ENCODE data around the gene HMOX2. TPM values are rescaled to one million over a fixed set of nuclear protein-coding genes. Genes with fewer than 3 reads are reported as not detected.

Gene HMOX2
- total RNA-seq, 1 experiment from 2014 or later, result 42.6 TPM

GRCh38 chr16:4488499-4488967 is 12.3 kb downstream of the HMOX2 start:
- H3K4me3 Mint-ChIP-seq, result no peak overlapping the region
- ChIA-PET CTCF (interaction anchor here (0.6 to 1.7 kb wide), 4 partner anchors 63 to 1002 kb away, joined by 3 to 5 read pairs (median 4); no protein-coding TSS in a partner anchor), POLR2A (interaction anchor here (0.6 kb wide), 1 partner anchor 499 kb away, joined by 3 read pairs; no protein-coding TSS in a partner anchor)
- H3K4me1 Mint-ChIP-seq, result no peaks in the 10 kb centered on the region
- H3K9me3 Mint-ChIP-seq, result no peaks in the 10 kb centered on the region
- no peaks in the 10 kb centered on the region for H3K36me3 Mint-ChIP-seq
- no peak for DNase-seq (ENCODE audit: low spot score)
- ATAC-seq, result no peak
- H3K27ac Mint-ChIP-seq, result no peak overlapping the region
- TF ChIP-seq ZNF425 (CRISPR knock-in tag; conservative IDR thresholded peaks at IDR 0.05) (no peak), ZNF232 (CRISPR knock-in tag; IDR thresholded peaks at IDR 0.05) (no peak)
- no peaks in the 10 kb centered on the region for H3K27me3 Mint-ChIP-seq (ENCODE audit: low read depth)

GRCh38 chr16:4489030-4489429 is 12.8 kb downstream of the HMOX2 start:
- Mint-ChIP-seq H3K4me3 (no peak overlapping the region), H3K27ac (no peak overlapping the region), H3K9me3 (no peaks in the 10 kb centered on the region), H3K27me3 (ENCODE audit: low read depth) (no peaks in the 10 kb centered on the region), H3K4me1 (no peaks in the 10 kb centered on the region), H3K36me3 (no peaks in the 10 kb centered on the region)
- ATAC-seq (no peak), DNase-seq (ENCODE audit: low spot score) (no peak)
- TF ChIP-seq NR3C1 (CRISPR knock-in tag; conservative IDR thresholded peaks at IDR 0.05; ENCODE audit: low read depth), result no peak
- no peak for TF ChIP-seq PRRX2 (CRISPR knock-in tag; IDR thresholded peaks at IDR 0.05)
- TF ChIP-seq ETV6 (CRISPR knock-in tag; IDR thresholded peaks at IDR 0.05), result no peak
- TF ChIP-seq ZNF396 (CRISPR knock-in tag; IDR thresholded peaks at IDR 0.05; ENCODE audit: borderline replicate concordance), result no peak
- no peak for TF ChIP-seq E2F1 (CRISPR knock-in tag; IDR thresholded peaks at IDR 0.05)
- no peak for TF ChIP-seq FOXJ3 (CRISPR knock-in tag; IDR thresholded peaks at IDR 0.05; ENCODE audit: borderline replicate concordance)
- no peak for TF ChIP-seq IRF1 (CRISPR knock-in tag; IDR thresholded peaks at IDR 0.05)
- ChIA-PET POLR2A (no interaction called here), CTCF (no interaction called here)

GRCh38 chr16:4491898-4492297 is 15.7 kb downstream of the HMOX2 start:
- Mint-ChIP-seq H3K27ac (no peak overlapping the region), H3K4me1 (peaks cover 6% of the 10 kb centered on the region; the same call in 1 of the 2 replicates), H3K27me3 (ENCODE audit: low read depth) (no peaks in the 10 kb centered on the region), H3K9me3 (no peaks in the 10 kb centered on the region), H3K36me3 (no peaks in the 10 kb centered on the region), H3K4me3 (no peak overlapping the region)
- POLR2A ChIA-PET, result interaction anchor here (1.3 kb wide), 1 partner anchor 38 kb away, joined by 3 read pairs; no protein-coding TSS in a partner anchor
- CTCF ChIA-PET, result interaction anchor here (0.6 to 1.5 kb wide), 3 partner anchors 14 to 191 kb away, joined by 3 to 4 read pairs (median 4); no protein-coding TSS in a partner anchor
- ATAC-seq (no peak), DNase-seq (ENCODE audit: low spot score) (no peak)
- TF ChIP-seq ZNF232 (CRISPR knock-in tag; IDR thresholded peaks at IDR 0.05) (no peak), ZNF121 (CRISPR knock-in tag; IDR thresholded peaks at IDR 0.05) (peak; percentile 67; the same call in 1 of the 2 replicates)

GRCh38 chr16:4494746-4495490 is 18.7 kb downstream of the HMOX2 start:
- CTCF ChIA-PET, result interaction anchor here (0.7 to 0.9 kb wide), 2 partner anchors 14 to 18 kb away, joined by 3 to 4 read pairs; partner anchors contain the start of gene HMOX2
- Mint-ChIP-seq H3K36me3 (no peaks in the 10 kb centered on the region), H3K4me1 (peaks cover 18% of the 10 kb centered on the region), H3K27ac (peak overlapping the region; percentile 23; the same call in 1 of the 2 replicates), H3K27me3 (ENCODE audit: low read depth) (no peaks in the 10 kb centered on the region), H3K9me3 (no peaks in the 10 kb centered on the region), H3K4me3 (no peak overlapping the region)
- ATAC-seq (no peak), DNase-seq (ENCODE audit: low spot score) (no peak)
- POLR2A ChIA-PET, result interaction anchor here (0.7 kb wide), 1 partner anchor 19 kb away, joined by 5 read pairs; the partner anchor contains the start of gene HMOX2
- TF ChIP-seq ZNF671 (CRISPR knock-in tag; IDR thresholded peaks at IDR 0.05) (no peak), ATF6 (CRISPR knock-in tag; IDR thresholded peaks at IDR 0.05) (no peak), NFATC4 (CRISPR knock-in tag; IDR thresholded peaks at IDR 0.05) (no peak), E2F1 (CRISPR knock-in tag; IDR thresholded peaks at IDR 0.05) (no peak), ATF1 (CRISPR knock-in tag; IDR thresholded peaks at IDR 0.05) (no peak), CDX4 (CRISPR knock-in tag; IDR thresholded peaks at IDR 0.05; ENCODE audit: borderline replicate concordance) (no peak)

Measured in WTC11 (cell line).